Prostate gland (tissue), 2 donors: ENCODE data around the gene BIRC5.

Source experiments
- POLR2A ChIP-seq: fragments of 450-650 bp; IDR thresholded peaks from one replicate; pipeline ENCODE4 v1.6.1; 2016; ENCODE audit warnings: antibody characterized with exemption, mild to moderate bottlenecking
- POLR2AphosphoS5 ChIP-seq: sonication (generic); formaldehyde crosslinking; IDR thresholded peaks from one replicate; pipeline ENCODE4 v1.6.1; 2017; ENCODE audit warnings: antibody characterized with exemption
- TF ChIP-seq, protein P1 (sequence below), 4 experiments: fragments of 200-600 bp in 2 of 4; fragments of 450-650 bp in 2 of 4; sonication (generic) in 2 of 4; IDR thresholded peaks; 1 replicate in 3 of 4; 2 replicates in 1 of 4; pipeline ENCODE4 v1.5.1; 2016 to 2019; ENCODE audit warnings: antibody characterized with exemption in 4 of 4, mild to moderate bottlenecking in 2 of 4, moderate library complexity in 2 of 4

DNA sequence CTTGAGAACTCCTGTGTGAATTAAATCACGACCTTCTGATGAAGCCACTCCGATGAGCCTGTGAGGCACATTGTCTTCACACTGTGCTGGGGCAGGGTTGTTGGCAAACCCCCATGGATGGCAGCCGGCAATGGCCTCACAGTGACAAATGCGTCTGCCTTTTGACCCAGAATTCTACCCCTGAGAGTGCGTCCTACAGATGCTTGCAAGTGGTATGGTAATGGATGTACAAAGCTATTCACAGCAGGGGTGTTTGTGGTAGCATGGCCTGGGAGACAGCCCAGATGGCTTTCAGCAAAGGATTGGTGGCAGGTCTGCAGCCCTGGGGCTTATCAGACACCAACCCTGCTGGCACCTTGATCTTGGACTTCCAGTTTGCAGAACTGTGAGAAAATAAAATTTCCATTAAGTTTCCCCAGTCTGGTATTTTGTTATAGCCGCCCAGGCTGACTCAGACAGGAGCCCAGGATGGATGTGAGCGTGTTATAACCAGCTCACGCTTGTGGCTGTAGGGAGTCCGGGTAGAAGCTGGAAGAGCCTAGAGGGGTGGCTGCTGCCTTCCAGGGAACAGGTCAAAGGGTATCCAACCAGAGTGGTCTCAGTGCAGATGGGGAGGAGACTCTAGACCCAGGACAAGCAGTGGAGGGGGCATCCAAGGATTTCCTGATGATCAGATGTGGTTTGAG, 16.8 kb upstream of the BIRC5 start:
- TF ChIP-seq, protein P1, sequence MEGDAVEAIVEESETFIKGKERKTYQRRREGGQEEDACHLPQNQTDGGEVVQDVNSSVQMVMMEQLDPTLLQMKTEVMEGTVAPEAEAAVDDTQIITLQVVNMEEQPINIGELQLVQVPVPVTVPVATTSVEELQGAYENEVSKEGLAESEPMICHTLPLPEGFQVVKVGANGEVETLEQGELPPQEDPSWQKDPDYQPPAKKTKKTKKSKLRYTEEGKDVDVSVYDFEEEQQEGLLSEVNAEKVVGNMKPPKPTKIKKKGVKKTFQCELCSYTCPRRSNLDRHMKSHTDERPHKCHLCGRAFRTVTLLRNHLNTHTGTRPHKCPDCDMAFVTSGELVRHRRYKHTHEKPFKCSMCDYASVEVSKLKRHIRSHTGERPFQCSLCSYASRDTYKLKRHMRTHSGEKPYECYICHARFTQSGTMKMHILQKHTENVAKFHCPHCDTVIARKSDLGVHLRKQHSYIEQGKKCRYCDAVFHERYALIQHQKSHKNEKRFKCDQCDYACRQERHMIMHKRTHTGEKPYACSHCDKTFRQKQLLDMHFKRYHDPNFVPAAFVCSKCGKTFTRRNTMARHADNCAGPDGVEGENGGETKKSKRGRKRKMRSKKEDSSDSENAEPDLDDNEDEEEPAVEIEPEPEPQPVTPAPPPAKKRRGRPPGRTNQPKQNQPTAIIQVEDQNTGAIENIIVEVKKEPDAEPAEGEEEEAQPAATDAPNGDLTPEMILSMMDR (IDR thresholded peaks at IDR 0.05): no peak
- no peak for TF ChIP-seq POLR2A
- no peak for TF ChIP-seq POLR2AphosphoS5
